H1 (cell line): Measurements from ENCODE around the gene USPL1. TPM values are rescaled to one million over a fixed set of nuclear protein-coding genes. Genes with fewer than 3 reads are reported as not detected.
A peak's percentile ranks its signal among the peaks of the same experiment; 100 is the strongest.

Source experiments
- CTCF ChIA-PET: fragments of 300-600 bp; sonication (Branson Sonifier 250); formaldehyde crosslinking; loops from one replicate; lab custom pipeline; 2021; ENCODE audit not compliant: partially characterized antibody; lab: Charles Lee
- POLR2A ChIA-PET: fragments of 300-600 bp; sonication (Branson Sonifier 250); formaldehyde crosslinking; loops from one replicate; lab custom pipeline; 2021; ENCODE audit warnings: inconsistent platforms; ENCODE audit not compliant: partially characterized antibody; lab: Charles Lee
- DNase-seq, 2 experiments: peaks; one replicate each; pipeline versions ENCODE4 v3.0.0 to v3.0.0-alpha.2; 2010 to 2022; ENCODE audit warnings: low spot score in 2 of 2, low read depth in 1 of 2, mixed read lengths in 1 of 2
- FAIRE-seq: peaks from 2 replicates; lab custom pipeline; 2011; peaks lifted over from hg19 to GRCh38; lab: Jason Lieb, UNC
- H2AFZ ChIP-seq: 2 replicates; pipeline ENCODE4 v1.8.1; 2012; ENCODE audit warnings: low read length, inconsistent platforms
- H2AK5ac ChIP-seq: 2 replicates; pipeline ENCODE4 v1.6.1; 2013; ENCODE audit warnings: low read depth, low read length
- H2BK120ac ChIP-seq: replicated peaks from 2 replicates; pipeline ENCODE3; 2013; ENCODE audit warnings: low read depth, low read length, inconsistent platforms
- H2BK12ac ChIP-seq: 2 replicates; pipeline ENCODE4 v1.6.1; 2013; ENCODE audit warnings: low read depth, low read length
- H2BK15ac ChIP-seq: 2 replicates; pipeline ENCODE4 v1.6.1; 2013; ENCODE audit warnings: low read length
- H2BK20ac ChIP-seq: 2 replicates; pipeline ENCODE4 v1.6.1; 2013; ENCODE audit warnings: low read length
- H2BK5ac ChIP-seq: 2 replicates; pipeline ENCODE4 v1.6.1; 2013; ENCODE audit warnings: low read depth, low read length
- H3K14ac ChIP-seq: 2 replicates; pipeline ENCODE4 v1.6.1; 2013; ENCODE audit warnings: inconsistent platforms; ENCODE audit not compliant: insufficient read length
- H3K18ac ChIP-seq: 2 replicates; pipeline ENCODE4 v1.6.1; 2013; ENCODE audit warnings: low read length; ENCODE audit errors: extremely low read depth
- H3K23ac ChIP-seq: 2 replicates; pipeline ENCODE4 v1.6.1; 2013; ENCODE audit warnings: inconsistent platforms; ENCODE audit not compliant: insufficient read length
- H3K23me2 ChIP-seq: 2 replicates; pipeline ENCODE4 v1.6.1; 2013; ENCODE audit warnings: low read depth, low read length
- H3K27ac ChIP-seq: 2 replicates; pipeline ENCODE4 v1.6.1; 2011; ENCODE audit warnings: low read depth, low read length, inconsistent platforms
- H3K27me3 ChIP-seq, 4 experiments: replicated peaks in 1 of 4; 1 replicate in 1 of 4; 2 replicates in 3 of 4; pipeline versions ENCODE4 v1.6.1 to v1.8.1; 2011 to 2013; ENCODE audit warnings: low read length in 3 of 4, mild to moderate bottlenecking in 3 of 4, inconsistent platforms in 2 of 4, mixed read lengths in 2 of 4, moderate library complexity in 1 of 4; ENCODE audit not compliant: control insufficient read depth in 3 of 4, insufficient read depth in 3 of 4; ENCODE audit errors: extremely low read depth in 1 of 4
- H3K36me3 ChIP-seq, 4 experiments: 2 replicates each; pipeline versions ENCODE4 v1.6.1 to v1.8.1; 2011 to 2013; ENCODE audit warnings: mild to moderate bottlenecking in 4 of 4, low read length in 3 of 4, moderate library complexity in 2 of 4, control low read depth in 1 of 4, inconsistent platforms in 1 of 4; ENCODE audit not compliant: insufficient read depth in 4 of 4, control insufficient read depth in 2 of 4
- H3K4ac ChIP-seq: replicated peaks from 2 replicates; pipeline ENCODE3; 2013; ENCODE audit warnings: low read length, low read depth, mixed read lengths, inconsistent platforms; ENCODE audit not compliant: insufficient read length
- H3K4me1 ChIP-seq, 4 experiments: replicated peaks in 1 of 4; 1 replicate in 1 of 4; 2 replicates in 3 of 4; pipeline versions ENCODE4 v1.6.1 to v1.8.1; 2011 to 2013; ENCODE audit warnings: low read length in 3 of 4, inconsistent platforms in 2 of 4, mixed read lengths in 1 of 4; ENCODE audit not compliant: insufficient read depth in 4 of 4, control insufficient read depth in 3 of 4
- H3K4me2 ChIP-seq, 2 experiments: 2 replicates each; pipeline versions ENCODE4 v1.6.1 to v1.8.1; 2011 to 2013; ENCODE audit warnings: low read depth in 2 of 2, low read length in 2 of 2, control low read depth in 1 of 2, inconsistent platforms in 1 of 2, mild to moderate bottlenecking in 1 of 2; ENCODE audit not compliant: insufficient read depth in 1 of 2
- H3K4me3 ChIP-seq, 4 experiments: fragments of 200-600, 300-600 bp in 1 of 4; sonication (generic), shearing (Covaris generic), sonication (Bioruptor Twin) in 1 of 4; 2 replicates each; pipeline versions ENCODE4 v1.5.1 to v1.8.1; 2011 to 2016; ENCODE audit warnings: low read length in 4 of 4, low read depth in 3 of 4, control low read depth in 2 of 4, inconsistent platforms in 2 of 4, mild to moderate bottlenecking in 2 of 4, mixed read lengths in 1 of 4, moderate library complexity in 1 of 4; ENCODE audit not compliant: insufficient read depth in 2 of 4; ENCODE audit errors: extremely low read depth in 1 of 4
- H3K56ac ChIP-seq: replicated peaks from 2 replicates; pipeline ENCODE3; 2013; ENCODE audit warnings: low read depth, mild to moderate bottlenecking, mixed read lengths, low read length, inconsistent platforms; ENCODE audit not compliant: insufficient read length
- H3K79me1 ChIP-seq: 2 replicates; pipeline ENCODE4 v1.6.1; 2013; ENCODE audit warnings: low read depth, low read length, control low read depth
- H3K79me2 ChIP-seq, 2 experiments: 2 replicates each; pipeline versions ENCODE4 v1.6.1 to v1.8.1; 2012 to 2013; ENCODE audit warnings: low read length in 2 of 2, mild to moderate bottlenecking in 2 of 2, inconsistent platforms in 1 of 2; ENCODE audit not compliant: insufficient read depth in 2 of 2, control insufficient read depth in 1 of 2
- H3K9ac ChIP-seq, 4 experiments: replicated peaks in 1 of 4; 1 replicate in 1 of 4; 2 replicates in 3 of 4; pipeline versions ENCODE4 v1.6.1 to v1.8.1; 2011 to 2013; ENCODE audit warnings: low read depth in 3 of 4, low read length in 3 of 4, control low read depth in 2 of 4, mild to moderate bottlenecking in 2 of 4, moderate library complexity in 2 of 4, inconsistent platforms in 1 of 4; ENCODE audit errors: extremely low read depth in 1 of 4
- H3K9me3 ChIP-seq, 2 experiments: 2 replicates each; pipeline versions ENCODE4 v1.6.1 to v1.8.1; 2012 to 2013; ENCODE audit warnings: mild to moderate bottlenecking in 2 of 2, moderate library complexity in 2 of 2, control low read depth in 1 of 2, inconsistent platforms in 1 of 2, low read depth in 1 of 2, low read length in 1 of 2, mixed read lengths in 1 of 2; ENCODE audit not compliant: insufficient read depth in 2 of 2
- H4K20me1 ChIP-seq, 2 experiments: replicated peaks in 1 of 2; 2 replicates each; pipeline versions ENCODE3 to v1.8.1; 2011 to 2013; ENCODE audit warnings: inconsistent platforms in 2 of 2, low read length in 2 of 2, mild to moderate bottlenecking in 1 of 2; ENCODE audit not compliant: insufficient read depth in 2 of 2, control insufficient read depth in 1 of 2
- H4K5ac ChIP-seq: 2 replicates; pipeline ENCODE4 v1.6.1; 2013; ENCODE audit warnings: low read length, low read depth, mixed read lengths, inconsistent platforms; ENCODE audit not compliant: insufficient read length
- H4K8ac ChIP-seq: 2 replicates; pipeline ENCODE4 v1.8.0; 2013; ENCODE audit warnings: mild to moderate bottlenecking, moderate library complexity, low read length, inconsistent platforms; ENCODE audit not compliant: insufficient read depth; ENCODE audit errors: extremely low read depth
- H4K91ac ChIP-seq: replicated peaks from 2 replicates; pipeline ENCODE3; 2013; ENCODE audit warnings: low read length, mixed read lengths, inconsistent platforms; ENCODE audit not compliant: insufficient read length
- BCL11A ChIP-seq, 2 experiments: IDR thresholded peaks; one replicate each; pipeline ENCODE4 v1.6.1; 2011; ENCODE audit warnings: low read depth in 2 of 2, low read length in 2 of 2, mild to moderate bottlenecking in 2 of 2
- CBX5 ChIP-seq: fragments of 300-800, 300-1000 bp; sonication (generic); IDR thresholded peaks from 2 replicates; pipeline ENCODE4 v1.7.1; 2016; ENCODE audit warnings: antibody characterized with exemption, low read length, low read depth
- CTBP2 ChIP-seq: IDR thresholded peaks from 2 replicates; pipeline ENCODE4 v1.7.0; 2011; ENCODE audit warnings: borderline replicate concordance, mild to moderate bottlenecking, moderate library complexity, mixed read lengths, low read length; ENCODE audit not compliant: insufficient read depth, insufficient read length
- E2F6 ChIP-seq: IDR thresholded peaks from 2 replicates; pipeline ENCODE4 v1.6.1; 2012; ENCODE audit warnings: inconsistent platforms
- HDAC2 ChIP-seq, 2 experiments: fragments of 300-600 bp in 1 of 2; sonication (generic) in 1 of 2; IDR thresholded peaks; 2 replicates each; pipeline ENCODE4 v1.6.1; 2011 to 2012; ENCODE audit warnings: low read depth in 2 of 2, low read length in 2 of 2, mild to moderate bottlenecking in 2 of 2, moderate library complexity in 2 of 2, borderline replicate concordance in 1 of 2, inconsistent platforms in 1 of 2
- KDM1A ChIP-seq: fragments of 200-600, 300-600 bp; sonication (generic); IDR thresholded peaks from 2 replicates; pipeline ENCODE4 v1.7.1; 2016; ENCODE audit warnings: mild to moderate bottlenecking, low read length, borderline replicate concordance
- PHF8 ChIP-seq: fragments of 200-600 bp; sonication (generic); conservative IDR thresholded peaks from 2 replicates; pipeline ENCODE4 v1.7.1; 2012; ENCODE audit warnings: low read depth, mild to moderate bottlenecking, inconsistent platforms, low read length, moderate library complexity
- RAD21 ChIP-seq, 2 experiments: IDR thresholded peaks in 1 of 2; conservative IDR thresholded peaks in 1 of 2; 2 replicates each; pipeline ENCODE4 v1.6.1; 2011; ENCODE audit warnings: low read depth in 2 of 2, low read length in 2 of 2, improper control_type of control experiment in 1 of 2, inconsistent platforms in 1 of 2, mild to moderate bottlenecking in 1 of 2, moderate library complexity in 1 of 2
- RFX5 ChIP-seq: IDR thresholded peaks from 2 replicates; pipeline ENCODE4 v1.6.1; 2011; ENCODE audit warnings: low read depth, low read length, improper control_type of control experiment, borderline replicate concordance
- RXRA ChIP-seq: IDR thresholded peaks from 2 replicates; pipeline ENCODE4 v1.6.1; 2011; ENCODE audit warnings: low read depth, mild to moderate bottlenecking, low read length, moderate library complexity; ENCODE audit not compliant: insufficient read depth
- TCF12 ChIP-seq: IDR thresholded peaks from 2 replicates; pipeline ENCODE4 v1.6.1; 2011; ENCODE audit warnings: low read depth, mild to moderate bottlenecking, low read length
- ZNF274 ChIP-seq: IDR thresholded peaks from 2 replicates; pipeline ENCODE4 v1.7.0; 2012; ENCODE audit warnings: low read length, borderline replicate concordance; ENCODE audit errors: extremely low read depth
- WGBS, 2 experiments: shearing (Covaris generic) in 1 of 2; methylation state at CpG; one replicate each; pipeline versions ENCODE4 v1.1.6 to v1.1.7; 2013 to 2015; ENCODE audit warnings: low lambda C conversion rate in 2 of 2, mixed read lengths in 2 of 2, inconsistent platforms in 1 of 2, low coverage in 1 of 2, missing lambda C conversion rate in 1 of 2; ENCODE audit not compliant: insufficient replicate concordance in 2 of 2, insufficient coverage in 1 of 2, insufficient read length in 1 of 2; ENCODE audit errors: extremely low coverage in 1 of 2, missing lambda C conversion rate in 1 of 2; 5-methylcytosine and 5-hydroxymethylcytosine counted together
- polyA plus RNA-seq, 7 experiments: library from polyadenylated mRNA; depleted of rRNA in 3 of 7; stranded (reverse) in 5 of 7; unstranded in 2 of 7; fragments of >200 nt in 5 of 7; fragments of 200-250 nt in 2 of 7; gene quantifications; 1 replicate in 5 of 7; 2 replicates in 1 of 7; 4 replicates in 1 of 7; pipeline versions ENCODE4 v1.2.1 to v1.2.3, GENCODE V29; 2011 to 2013; ENCODE audit warnings: missing spikeins in 2 of 7, mixed read lengths in 2 of 7
- total RNA-seq: library from RNA; stranded (reverse); fragmentation: NEBNext Ultra II Directional; extraction: Animal tissue kit (Norgen Biotek cat#: 25700); gene quantifications from 2 replicates; pipeline ENCODE4 v1.2.1, GENCODE V29; 2021

Gene USPL1
- total and polyA plus RNA-seq, 2 of the 8 experiments (the other 6 are each of a cell fraction or from before 2014, with no cell fraction given), result 6.3 to 17.1 TPM

DNA sequence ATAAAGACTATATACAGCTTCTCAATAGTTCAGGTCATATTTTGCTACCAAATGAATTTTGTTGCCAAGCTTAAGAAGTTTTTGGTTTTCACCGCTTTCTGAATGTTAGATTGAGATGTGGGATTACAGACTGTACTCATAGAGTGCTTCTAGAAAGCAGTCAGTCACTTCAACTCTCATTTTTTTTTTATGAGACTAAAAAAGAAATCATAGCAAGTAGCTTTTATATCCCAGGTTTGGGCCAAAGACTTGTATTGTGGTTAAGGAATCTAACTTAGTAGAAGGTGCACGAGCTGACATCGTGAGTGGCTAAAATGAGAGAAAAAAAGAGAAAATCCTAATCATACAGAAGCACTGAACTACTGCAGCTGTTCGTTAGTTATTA is 2.2 kb upstream of the USPL1 start:
- CTCF ChIA-PET, result interaction anchor here (0.7 kb wide), 1 partner anchor 26 kb away, joined by 3 read pairs; no protein-coding TSS in a partner anchor
- no peak overlapping the region for H4K91ac ChIP-seq
- H3K4ac ChIP-seq, result no peak overlapping the region
- 86% methylated on average over 4 of the region's 4 CpGs; no CpG with 5 or more reads in 1 of the 2 experiments for WGBS, 2 experiments
- no peak overlapping the region for H3K56ac ChIP-seq
- H4K20me1 ChIP-seq, result peaks cover 0 to 5% of the 10 kb centered on the region in 2 experiments
- no peak overlapping the region for H2BK120ac ChIP-seq
- H2BK12ac ChIP-seq, result no peak overlapping the region
- peak overlapping the region in 1 of 4 experiments; percentile 91; a peak in 3 of 8 replicates for H3K4me3 ChIP-seq
- no peaks in the 10 kb centered on the region for H3K79me1 ChIP-seq
- H3K18ac ChIP-seq, result no peak overlapping the region
- H2BK5ac ChIP-seq, result no peak overlapping the region
- no peak overlapping the region for H3K9ac ChIP-seq
- FAIRE-seq, result no peak
- H3K4me1 ChIP-seq, result 0 out of 7 replicates have a peak, but pooled peaks cover 0 to 3% (median 1%) of the 10 kb centered on the region in 4 experiments
- no peak overlapping the region for H3K14ac ChIP-seq
- H3K9me3 ChIP-seq, result no peaks in the 10 kb centered on the region
- DNase-seq, result no peak
- H2AK5ac ChIP-seq, result no peak overlapping the region
- H3K23ac ChIP-seq, result no peak overlapping the region
- H3K4me2 ChIP-seq, result peak overlapping the region; percentile 84 to 91
- H2BK20ac ChIP-seq, result no peak overlapping the region
- H2BK15ac ChIP-seq, result no peak overlapping the region
- H3K79me2 ChIP-seq, result peaks cover 16 to 57% of the 10 kb centered on the region in 2 experiments
- no peaks in the 10 kb centered on the region for H3K36me3 ChIP-seq
- H4K5ac ChIP-seq, result no peak overlapping the region
- no peak overlapping the region for H4K8ac ChIP-seq
- peaks cover 13% of the 10 kb centered on the region for H3K23me2 ChIP-seq
- H3K27ac ChIP-seq, result no peak overlapping the region
- POLR2A ChIA-PET, result interaction anchor here (0.6 to 1.7 kb wide), 5 partner anchors 11 to 184 kb away, joined by 3 to 4 read pairs (median 3); partner anchors contain the start of gene HMGB1
- H2AFZ ChIP-seq, result no peak overlapping the region
- no peaks in the 10 kb centered on the region for H3K27me3 ChIP-seq
- TF ChIP-seq BCL11A (IDR thresholded peaks at IDR 0.05; ENCODE audit: low read depth in 2 of 2, low read length in 2 of 2) (no peak), RAD21 (IDR thresholded peaks at IDR 0.05 in 1 of 2, conservative IDR thresholded peaks at IDR 0.05 in 1 of 2; ENCODE audit: low read depth in 2 of 2, low read length in 2 of 2) (no peak), PHF8 (no peak), RXRA (no peak), TCF12 (no peak), HDAC2 (IDR thresholded peaks at IDR 0.05; ENCODE audit: borderline replicate concordance in 1 of 2, low read depth in 2 of 2, low read length in 2 of 2) (no peak), CBX5 (no peak), RFX5 (no peak), ZNF274 (no peak), E2F6 (no peak), CTBP2 (no peak), KDM1A (no peak)
